ENCODE results near the gene RAP1GAP.

The RAP1GAP gene

DNA sequence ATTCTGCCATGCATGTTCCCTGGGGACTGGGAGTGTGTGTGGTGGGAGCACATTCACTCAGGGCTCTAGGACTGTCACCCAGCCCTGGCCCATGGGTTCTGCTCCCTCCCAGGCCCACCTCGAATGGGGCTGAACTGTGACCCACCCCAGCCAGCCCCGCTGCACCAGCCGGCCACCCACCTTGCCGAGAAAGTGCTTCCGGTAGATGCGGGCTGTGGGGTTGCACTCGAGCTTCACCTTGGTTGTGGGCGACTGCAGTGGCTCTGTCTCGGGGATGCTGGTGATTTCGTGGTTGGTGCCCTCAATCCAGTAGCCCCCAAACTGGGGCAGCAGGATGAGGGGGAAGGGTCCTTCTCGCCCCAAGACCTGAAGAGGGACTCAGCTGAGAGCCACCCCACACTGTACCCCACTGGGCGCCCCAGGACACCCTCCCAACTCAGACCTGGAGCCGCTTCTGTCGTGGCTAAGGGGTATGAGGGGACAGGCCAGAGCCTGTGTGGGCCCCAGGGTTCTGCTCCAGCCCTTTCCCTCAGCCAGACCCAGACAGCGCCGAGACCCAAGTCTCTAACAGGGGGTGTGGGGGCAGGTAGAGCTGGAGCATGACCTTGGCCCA is 51.9 kb downstream of the RAP1GAP start:
- H3K4me3 ChIP-seq (ENCODE audit: low read length, poor library complexity, severe bottlenecking) = no peak overlapping the region
- H3K4me1 ChIP-seq (ENCODE audit: insufficient read depth, low read length, poor library complexity, severe bottlenecking) = no peaks in the 10 kb centered on the region
- TF ChIP-seq EZH2phosphoT487 (IDR thresholded peaks at IDR 0.05; ENCODE audit: borderline replicate concordance) = no peak
- TF ChIP-seq, protein P1, sequence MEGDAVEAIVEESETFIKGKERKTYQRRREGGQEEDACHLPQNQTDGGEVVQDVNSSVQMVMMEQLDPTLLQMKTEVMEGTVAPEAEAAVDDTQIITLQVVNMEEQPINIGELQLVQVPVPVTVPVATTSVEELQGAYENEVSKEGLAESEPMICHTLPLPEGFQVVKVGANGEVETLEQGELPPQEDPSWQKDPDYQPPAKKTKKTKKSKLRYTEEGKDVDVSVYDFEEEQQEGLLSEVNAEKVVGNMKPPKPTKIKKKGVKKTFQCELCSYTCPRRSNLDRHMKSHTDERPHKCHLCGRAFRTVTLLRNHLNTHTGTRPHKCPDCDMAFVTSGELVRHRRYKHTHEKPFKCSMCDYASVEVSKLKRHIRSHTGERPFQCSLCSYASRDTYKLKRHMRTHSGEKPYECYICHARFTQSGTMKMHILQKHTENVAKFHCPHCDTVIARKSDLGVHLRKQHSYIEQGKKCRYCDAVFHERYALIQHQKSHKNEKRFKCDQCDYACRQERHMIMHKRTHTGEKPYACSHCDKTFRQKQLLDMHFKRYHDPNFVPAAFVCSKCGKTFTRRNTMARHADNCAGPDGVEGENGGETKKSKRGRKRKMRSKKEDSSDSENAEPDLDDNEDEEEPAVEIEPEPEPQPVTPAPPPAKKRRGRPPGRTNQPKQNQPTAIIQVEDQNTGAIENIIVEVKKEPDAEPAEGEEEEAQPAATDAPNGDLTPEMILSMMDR (conservative IDR thresholded peaks at IDR 0.05; ENCODE audit: low read length) = no peak
- no peaks in the 10 kb centered on the region for H3F3A ChIP-seq (ENCODE audit: low read depth)
- no peaks in the 10 kb centered on the region for H3K9me3 ChIP-seq (ENCODE audit: insufficient read depth, low read depth, low read length)
- H2AFZ ChIP-seq (ENCODE audit: low read length) = no peak overlapping the region
- H3K27me3 ChIP-seq (ENCODE audit: insufficient read depth, low read length, poor library complexity, severe bottlenecking) = no peaks in the 10 kb centered on the region
- H3K9ac ChIP-seq (ENCODE audit: low read depth, low read length, poor library complexity, severe bottlenecking) = no peak overlapping the region
- H3K4me2 ChIP-seq (ENCODE audit: low read depth, low read length, poor library complexity, severe bottlenecking) = no peak overlapping the region
- H3K9me2 ChIP-seq (replicated peaks; ENCODE audit: low read depth, low read length) = no peaks in the 10 kb centered on the region
- no peaks in the 10 kb centered on the region for H3K79me2 ChIP-seq (ENCODE audit: insufficient read depth, low read length)
- H3K36me3 ChIP-seq (ENCODE audit: insufficient read depth, low read length) = no peaks in the 10 kb centered on the region
- no peaks in the 10 kb centered on the region for H4K20me1 ChIP-seq (ENCODE audit: insufficient read depth, low read length, poor library complexity, severe bottlenecking)

DNA sequence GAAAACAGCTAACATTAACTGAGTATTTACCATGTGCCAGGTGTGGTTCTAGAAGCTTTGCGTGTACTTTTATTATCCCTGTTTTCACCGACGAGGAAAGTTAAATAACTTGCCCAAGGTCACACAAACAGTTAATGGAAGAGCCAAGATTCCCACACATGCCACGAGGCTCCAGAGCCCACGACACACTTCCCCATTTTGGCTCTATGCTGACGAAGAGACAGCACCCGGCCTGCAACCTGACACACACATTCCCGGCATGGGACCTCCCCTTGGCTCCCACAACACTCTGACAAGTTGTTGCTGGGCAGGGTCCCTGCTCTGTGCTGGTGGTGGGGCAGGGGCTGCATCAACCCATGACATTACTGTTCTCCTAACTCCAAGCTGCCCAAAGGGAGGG is 52.8 kb downstream of the RAP1GAP start:
- Histone ChIP-seq H3K9ac (ENCODE audit: low read depth, low read length, poor library complexity, severe bottlenecking) (no peak overlapping the region), H2AFZ (ENCODE audit: low read length) (no peak overlapping the region), H3K9me3 (ENCODE audit: insufficient read depth, low read depth, low read length) (no peaks in the 10 kb centered on the region), H3K27me3 (ENCODE audit: insufficient read depth, low read length, poor library complexity, severe bottlenecking) (no peaks in the 10 kb centered on the region), H3K79me2 (ENCODE audit: insufficient read depth, low read length) (no peaks in the 10 kb centered on the region), H4K20me1 (ENCODE audit: insufficient read depth, low read length, poor library complexity, severe bottlenecking) (no peaks in the 10 kb centered on the region), H3K4me2 (ENCODE audit: low read depth, low read length, poor library complexity, severe bottlenecking) (no peak overlapping the region), H3K4me3 (ENCODE audit: low read length, poor library complexity, severe bottlenecking) (no peak overlapping the region), H3K9me2 (replicated peaks; ENCODE audit: low read depth, low read length) (no peaks in the 10 kb centered on the region), H3F3A (ENCODE audit: low read depth) (no peaks in the 10 kb centered on the region), H3K4me1 (ENCODE audit: insufficient read depth, low read length, poor library complexity, severe bottlenecking) (no peaks in the 10 kb centered on the region), H3K36me3 (ENCODE audit: insufficient read depth, low read length) (no peaks in the 10 kb centered on the region)
- TF ChIP-seq, protein P1 (conservative IDR thresholded peaks at IDR 0.05; ENCODE audit: low read length) = no peak
- TF ChIP-seq EZH2phosphoT487 (IDR thresholded peaks at IDR 0.05; ENCODE audit: borderline replicate concordance) = no peak

DNA sequence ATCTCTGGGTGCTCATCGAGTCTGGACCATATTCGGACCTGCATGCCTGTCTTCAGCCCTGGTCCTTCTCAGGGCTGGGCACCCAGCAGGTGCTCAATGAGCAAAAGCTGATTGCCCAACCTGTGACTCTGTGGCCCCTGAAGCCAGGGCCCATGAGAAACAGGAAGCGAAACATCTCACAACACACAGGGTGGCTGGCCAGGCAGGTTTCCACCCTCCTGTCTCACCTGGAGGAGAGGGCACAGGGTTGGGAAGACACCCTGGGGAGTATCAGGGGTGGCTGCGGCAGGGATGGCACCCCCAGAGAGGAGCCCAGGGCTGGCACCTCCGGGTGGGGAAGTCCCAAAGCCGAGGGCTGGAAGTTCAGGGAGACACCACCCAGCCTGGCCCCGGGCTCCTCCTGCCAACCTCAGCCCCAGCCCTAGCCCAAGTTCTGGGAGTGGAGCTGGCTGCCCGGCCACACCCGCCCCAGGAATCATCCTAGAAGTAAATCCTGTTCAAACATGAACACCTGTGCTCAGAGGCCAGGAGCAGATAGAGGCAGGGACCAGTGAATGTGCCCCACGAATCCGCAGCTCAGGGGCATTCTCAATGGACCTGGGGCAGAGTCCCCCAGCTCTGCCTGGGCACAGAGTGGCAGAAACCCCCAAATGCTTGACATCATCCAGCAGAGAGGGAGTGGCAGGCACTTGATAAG is 54.6 kb downstream of the RAP1GAP start:
- H3K4me3 ChIP-seq (ENCODE audit: low read length, poor library complexity, severe bottlenecking) = no peak overlapping the region
- H3K9ac ChIP-seq (ENCODE audit: low read depth, low read length, poor library complexity, severe bottlenecking) = no peak overlapping the region
- no peaks in the 10 kb centered on the region for H3K9me2 ChIP-seq (replicated peaks; ENCODE audit: low read depth, low read length)
- TF ChIP-seq, protein P1 (conservative IDR thresholded peaks at IDR 0.05; ENCODE audit: low read length) = no peak
- no peak for TF ChIP-seq EZH2phosphoT487 (IDR thresholded peaks at IDR 0.05; ENCODE audit: borderline replicate concordance)
- no peaks in the 10 kb centered on the region for H3K27me3 ChIP-seq (ENCODE audit: insufficient read depth, low read length, poor library complexity, severe bottlenecking)
- H3K79me2 ChIP-seq (ENCODE audit: insufficient read depth, low read length) = no peaks in the 10 kb centered on the region
- H3K4me2 ChIP-seq (ENCODE audit: low read depth, low read length, poor library complexity, severe bottlenecking) = no peak overlapping the region
- no peaks in the 10 kb centered on the region for H3K9me3 ChIP-seq (ENCODE audit: insufficient read depth, low read depth, low read length)
- H3F3A ChIP-seq (ENCODE audit: low read depth) = no peaks in the 10 kb centered on the region
- H4K20me1 ChIP-seq (ENCODE audit: insufficient read depth, low read length, poor library complexity, severe bottlenecking) = no peaks in the 10 kb centered on the region
- no peaks in the 10 kb centered on the region for H3K36me3 ChIP-seq (ENCODE audit: insufficient read depth, low read length)
- no peaks in the 10 kb centered on the region for H3K4me1 ChIP-seq (ENCODE audit: insufficient read depth, low read length, poor library complexity, severe bottlenecking)
- H2AFZ ChIP-seq (ENCODE audit: low read length) = no peak overlapping the region

Measured in Loucy (cell line).